Measurements from ENCODE around the gene CDK14. TPM values are rescaled to one million over a fixed set of nuclear protein-coding genes. Genes with fewer than 3 reads are reported as not detected.

Gene CDK14
- total and polyA plus RNA-seq, 2 of the 8 experiments (the other 6 are each of a cell fraction or from before 2014, with no cell fraction given) = 5.5 to 47.3 TPM

- H2BK20ac ChIP-seq (ENCODE audit: low read length) = no peak overlapping the region
- no peaks in the 10 kb centered on the region; the same call in 1 of the 2 replicates for H3K23me2 ChIP-seq (ENCODE audit: low read depth, low read length)
- no peak overlapping the region for H3K23ac ChIP-seq (ENCODE audit: insufficient read length)
- no peak overlapping the region for H2BK12ac ChIP-seq (ENCODE audit: low read depth, low read length)
- WGBS, 2 experiments (ENCODE audit: extremely low coverage in 1 of 2, insufficient coverage in 1 of 2, insufficient read length in 1 of 2, insufficient replicate concordance in 2 of 2, low coverage in 1 of 2, low lambda C conversion rate in 2 of 2, missing lambda C conversion rate in 1 of 2) = 83% methylated on average over 4 of the region's 4 CpGs; no CpG with 5 or more reads in 1 of the 2 experiments
- no peak overlapping the region for H2BK5ac ChIP-seq (ENCODE audit: low read depth, low read length)
- TF ChIP-seq NANOG (IDR thresholded peaks at IDR 0.05; ENCODE audit: insufficient read depth, low read depth, low read length, poor library complexity, severe bottlenecking) (no peak), RBBP5 (IDR thresholded peaks at IDR 0.05; ENCODE audit: borderline replicate concordance, low read depth, low read length) (no peak), CHD1 (IDR thresholded peaks at IDR 0.05; ENCODE audit: low read depth, low read length) (no peak), NRF1 (IDR thresholded peaks at IDR 0.05; ENCODE audit: low read depth, low read length) (no peak)
- no peak overlapping the region for H3K18ac ChIP-seq (ENCODE audit: extremely low read depth, low read length)
- ChIA-PET CTCF (ENCODE audit: partially characterized antibody) (interaction anchor here (0.6 to 1.8 kb wide), 4 partner anchors 15 to 1476 kb away, joined by 3 to 4 read pairs (median 3); no protein-coding TSS in a partner anchor), POLR2A (ENCODE audit: partially characterized antibody) (no interaction called here)
- no peak overlapping the region for H2BK120ac ChIP-seq (replicated peaks; ENCODE audit: low read depth, low read length)
- H4K5ac ChIP-seq (ENCODE audit: insufficient read length, low read depth, low read length) = no peak overlapping the region
- H3K27me3 ChIP-seq (replicated peaks in 1 of 4; ENCODE audit: control insufficient read depth in 3 of 4, extremely low read depth in 1 of 4, insufficient read depth in 3 of 4, low read length in 3 of 4) = no peaks in the 10 kb centered on the region
- no peak overlapping the region for H3K4me2 ChIP-seq (ENCODE audit: insufficient read depth in 1 of 2, low read depth in 2 of 2, low read length in 2 of 2)
- no peak overlapping the region for H3K14ac ChIP-seq (ENCODE audit: insufficient read length)
- H3K79me1 ChIP-seq (ENCODE audit: low read depth, low read length) = no peaks in the 10 kb centered on the region
- no peak overlapping the region for H2AK5ac ChIP-seq (ENCODE audit: low read depth, low read length)
- H3K9ac ChIP-seq (replicated peaks in 1 of 4; ENCODE audit: extremely low read depth in 1 of 4, low read depth in 3 of 4, low read length in 3 of 4) = no peak overlapping the region
- no peak overlapping the region for H3K56ac ChIP-seq (replicated peaks; ENCODE audit: insufficient read length, low read depth, low read length)
- no peak overlapping the region for H2BK15ac ChIP-seq (ENCODE audit: low read length)
- no peak overlapping the region for H3K4ac ChIP-seq (replicated peaks; ENCODE audit: insufficient read length, low read depth, low read length)
- FAIRE-seq (no peak), DNase-seq (ENCODE audit: low read depth in 1 of 2, low spot score in 2 of 2) (no peak)
- no peak overlapping the region for H3K4me3 ChIP-seq (ENCODE audit: extremely low read depth in 1 of 4, insufficient read depth in 2 of 4, low read depth in 3 of 4, low read length in 4 of 4)
- H3K36me3 ChIP-seq (ENCODE audit: control insufficient read depth in 2 of 4, insufficient read depth in 4 of 4, low read length in 3 of 4) = no peaks in the 10 kb centered on the region
- H3K79me2 ChIP-seq (ENCODE audit: control insufficient read depth in 1 of 2, insufficient read depth in 2 of 2, low read length in 2 of 2) = peaks cover 0 to 10% of the 10 kb centered on the region in 2 experiments; a peak in 2 of 4 replicates
- no peaks in the 10 kb centered on the region; a peak in 1 of 7 replicates for H3K4me1 ChIP-seq (replicated peaks in 1 of 4; ENCODE audit: control insufficient read depth in 3 of 4, insufficient read depth in 4 of 4, low read length in 3 of 4)
- H4K8ac ChIP-seq (ENCODE audit: extremely low read depth, insufficient read depth, low read length) = no peak overlapping the region
- no peak overlapping the region for H4K91ac ChIP-seq (replicated peaks; ENCODE audit: insufficient read length, low read length)
- no peaks in the 10 kb centered on the region for H4K20me1 ChIP-seq (replicated peaks in 1 of 2; ENCODE audit: control insufficient read depth in 1 of 2, insufficient read depth in 2 of 2, low read length in 2 of 2)
- H2AFZ ChIP-seq (ENCODE audit: low read length) = no peak overlapping the region
- no peaks in the 10 kb centered on the region for H3K9me3 ChIP-seq (ENCODE audit: insufficient read depth in 2 of 2, low read depth in 1 of 2, low read length in 1 of 2)
- H3K27ac ChIP-seq (ENCODE audit: low read depth, low read length) = no peak overlapping the region
Observed at GRCh38 chr7:90610105-90610504, 14.0 kb downstream of the CDK14 start.
